HCT116 (cell line): ENCODE data around the gene ZDHHC3. TPM values are rescaled to one million over a fixed set of nuclear protein-coding genes. Genes with fewer than 3 reads are reported as not detected.

Experiments used
- ATAC-seq: fragments of 200-7000 bp; cut with Tn5 transposase; 2 replicates; pipeline ENCODE4 v1.9.1; 2020; ENCODE audit warnings: mild to moderate bottlenecking, moderate library complexity
- BruUV-seq: library from RNA; stranded (reverse); fragments of 400-500 nt; replicated peaks from 2 replicates; lab custom pipeline; 2021; lab: Mats Ljungman, UMichigan
- CTCF ChIA-PET: fragments of 300-600 bp; sonication (Branson Sonifier 250); formaldehyde crosslinking; loops from one replicate; lab custom pipeline; 2021; ENCODE audit warnings: antibody characterized with exemption; lab: Charles Lee
- POLR2A ChIA-PET: fragments of 300-600, 350-600 bp; sonication (Branson Sonifier 250); formaldehyde crosslinking; loops from one replicate; lab custom pipeline; 2021; ENCODE audit warnings: antibody characterized with exemption; lab: Charles Lee
- RAD21 ChIA-PET, 2 experiments: fragments of 300-600 bp; sonication (Branson Sonifier 250); formaldehyde crosslinking; loops; one replicate each; lab custom pipeline; 2023; ENCODE audit warnings: low total read pairs in 2 of 2; ENCODE audit not compliant: uncharacterized antibody in 2 of 2, unreplicated experiment in 2 of 2, low non-redundant PET in 1 of 2; lab: Charles Lee
- DNase-seq: peaks from one replicate; pipeline ENCODE4 v3.0.0-alpha.2; 2010; ENCODE audit warnings: low read depth, low spot score
- H2AFZ ChIP-seq: fragments of 200-600 bp; shearing (Covaris generic), sonication (generic); 2 replicates; pipeline ENCODE4 v1.6.1; 2017; ENCODE audit warnings: low read depth, mixed run types, mixed read lengths, antibody characterized with exemption, low read length; ENCODE audit not compliant: poor library complexity, severe bottlenecking
- H3K27ac ChIP-seq: 2 replicates; pipeline ENCODE4 v1.5.1; 2012; ENCODE audit warnings: low read depth, low read length
- H3K27me3 ChIP-seq: fragments of 200-600 bp; sonication (generic); 2 replicates; pipeline ENCODE4 v1.6.1; 2016; ENCODE audit warnings: mixed run types, low read length, mixed read lengths; ENCODE audit not compliant: insufficient read depth
- H3K36me3 ChIP-seq, 2 experiments: fragments of 200-500 bp in 1 of 2; fragments of 200-600 bp in 1 of 2; sonication (Bioruptor generic) in 1 of 2; sonication (generic) in 1 of 2; 2 replicates each; pipeline versions ENCODE4 v1.5.1 to v1.6.1; 2014 to 2016; ENCODE audit warnings: low read length in 2 of 2, inconsistent platforms in 1 of 2, mixed read lengths in 1 of 2, mixed run types in 1 of 2; ENCODE audit not compliant: insufficient read depth in 2 of 2, control insufficient read depth in 1 of 2
- H3K4me1 ChIP-seq, 2 experiments: fragments of 200-600 bp in 1 of 2; sonication (generic) in 1 of 2; 2 replicates each; pipeline versions ENCODE4 v1.5.1 to v1.6.1; 2012 to 2017; ENCODE audit warnings: low read length in 2 of 2, inconsistent platforms in 1 of 2, mild to moderate bottlenecking in 1 of 2, mixed read lengths in 1 of 2, mixed run types in 1 of 2, moderate library complexity in 1 of 2; ENCODE audit not compliant: insufficient read depth in 2 of 2, control insufficient read depth in 1 of 2
- H3K4me2 ChIP-seq: fragments of 200-600 bp; sonication (generic); 2 replicates; pipeline ENCODE4 v1.6.1; 2017; ENCODE audit warnings: mixed run types, low read length, mixed read lengths
- H3K4me3 ChIP-seq, 2 experiments: fragments of 200-600 bp in 1 of 2; sonication (generic) in 1 of 2; replicated peaks in 1 of 2; 2 replicates each; pipeline ENCODE4 v1.5.1; 2011 to 2016; ENCODE audit warnings: low read length in 2 of 2, control low read depth in 1 of 2, low read depth in 1 of 2, mild to moderate bottlenecking in 1 of 2, mixed read lengths in 1 of 2, mixed run types in 1 of 2
- H3K79me2 ChIP-seq: fragments of 200-600 bp; sonication (generic); 2 replicates; pipeline ENCODE4 v1.6.1; 2017; ENCODE audit warnings: mild to moderate bottlenecking, mixed run types, low read length, moderate library complexity, mixed read lengths; ENCODE audit not compliant: insufficient read depth
- H3K9ac ChIP-seq: fragments of 200-600 bp; sonication (generic); 2 replicates; pipeline ENCODE4 v1.6.1; 2016; ENCODE audit warnings: low read length, mixed read lengths
- H3K9me2 ChIP-seq: fragments of 200-600 bp; sonication (generic), shearing (Covaris generic); 2 replicates; pipeline ENCODE4 v1.6.1; 2017; ENCODE audit warnings: mixed run types, mild to moderate bottlenecking, moderate library complexity; ENCODE audit not compliant: insufficient read depth
- H3K9me3 ChIP-seq, 2 experiments: fragments of 200-500 bp in 1 of 2; fragments of 200-600 bp in 1 of 2; sonication (Bioruptor generic) in 1 of 2; sonication (generic) in 1 of 2; 2 replicates each; pipeline ENCODE4 v1.6.1; 2014 to 2017; ENCODE audit warnings: low read length in 2 of 2, mixed read lengths in 2 of 2, inconsistent platforms in 1 of 2, low read depth in 1 of 2, mild to moderate bottlenecking in 1 of 2, mixed run types in 1 of 2, moderate library complexity in 1 of 2; ENCODE audit not compliant: control insufficient read depth in 1 of 2, insufficient read depth in 1 of 2
- H4K20me1 ChIP-seq: fragments of 200-600 bp; sonication (generic), shearing (Covaris generic); 2 replicates; pipeline ENCODE4 v1.6.1; 2017; ENCODE audit warnings: mixed run types, mild to moderate bottlenecking, moderate library complexity; ENCODE audit not compliant: insufficient read depth
- ELF1 ChIP-seq: IDR thresholded peaks from 2 replicates; pipeline ENCODE4 v1.6.1; 2012; ENCODE audit warnings: low read depth, borderline replicate concordance
- EZH2 ChIP-seq: fragments of 200-600 bp; sonication (generic); IDR thresholded peaks from 2 replicates; pipeline ENCODE4 v1.6.1; 2017; ENCODE audit warnings: antibody characterized with exemption, mixed run types
- JUND ChIP-seq: IDR thresholded peaks from 2 replicates; pipeline ENCODE4 v1.6.1; 2012
- RAD21 ChIP-seq: IDR thresholded peaks from 2 replicates; pipeline ENCODE4 v1.6.1; 2012; ENCODE audit warnings: low read depth, mild to moderate bottlenecking
- SRF ChIP-seq: IDR thresholded peaks from 2 replicates; pipeline ENCODE4 v1.6.1; 2012; ENCODE audit warnings: low read depth
- TCF7L2 ChIP-seq: IDR thresholded peaks from 2 replicates; pipeline ENCODE4 v1.7.0; 2011; ENCODE audit warnings: borderline replicate concordance, inconsistent platforms; ENCODE audit not compliant: insufficient read depth, insufficient read length; ENCODE audit errors: extremely low read depth
- YY1 ChIP-seq: IDR thresholded peaks from 2 replicates; pipeline ENCODE4 v1.6.1; 2011; ENCODE audit warnings: low read length, low read depth, moderate library complexity, mild to moderate bottlenecking; ENCODE audit not compliant: insufficient replicate concordance; ENCODE audit errors: extremely low read depth
- intact Hi-C: fragments of 100-400 bp; cut with micrococcal nuclease; formaldehyde crosslinking; loops from 2 replicates; pipeline ENCODE4 v1.10.0; 2022
- total RNA-seq: library from RNA; stranded (reverse); gene quantifications from one replicate; pipeline ENCODE4 v1.2.1, GENCODE V29; 2021; ENCODE audit not compliant: unreplicated experiment
- TF ChIP-seq, protein P1 (sequence below): IDR thresholded peaks from 2 replicates; pipeline ENCODE4 v1.6.1; 2012
- TF ChIP-seq, protein P2 (sequence below): IDR thresholded peaks from 2 replicates; pipeline ENCODE4 v1.6.1; 2011; ENCODE audit warnings: mild to moderate bottlenecking, low read length, moderate library complexity; ENCODE audit not compliant: insufficient replicate concordance; ENCODE audit errors: extremely low read depth

ZDHHC3 gene
- total RNA-seq, 1 experiment from 2014 or later: 61.1 TPM

- no TSS peak for BruUV-seq
- no peaks in the 10 kb centered on the region for H3K9me2 ChIP-seq
- H3K9me3 ChIP-seq: no peaks in the 10 kb centered on the region
- no peak for DNase-seq
- no peak for ATAC-seq
- TF ChIP-seq YY1 (no peak), TCF7L2 (no peak), ELF1 (no peak), SRF (no peak), EZH2 (no peak), JUND (no peak), RAD21 (no peak)
- TF ChIP-seq, protein P1, sequence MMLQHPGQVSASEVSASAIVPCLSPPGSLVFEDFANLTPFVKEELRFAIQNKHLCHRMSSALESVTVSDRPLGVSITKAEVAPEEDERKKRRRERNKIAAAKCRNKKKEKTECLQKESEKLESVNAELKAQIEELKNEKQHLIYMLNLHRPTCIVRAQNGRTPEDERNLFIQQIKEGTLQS: no peak
- TF ChIP-seq, protein P2, sequence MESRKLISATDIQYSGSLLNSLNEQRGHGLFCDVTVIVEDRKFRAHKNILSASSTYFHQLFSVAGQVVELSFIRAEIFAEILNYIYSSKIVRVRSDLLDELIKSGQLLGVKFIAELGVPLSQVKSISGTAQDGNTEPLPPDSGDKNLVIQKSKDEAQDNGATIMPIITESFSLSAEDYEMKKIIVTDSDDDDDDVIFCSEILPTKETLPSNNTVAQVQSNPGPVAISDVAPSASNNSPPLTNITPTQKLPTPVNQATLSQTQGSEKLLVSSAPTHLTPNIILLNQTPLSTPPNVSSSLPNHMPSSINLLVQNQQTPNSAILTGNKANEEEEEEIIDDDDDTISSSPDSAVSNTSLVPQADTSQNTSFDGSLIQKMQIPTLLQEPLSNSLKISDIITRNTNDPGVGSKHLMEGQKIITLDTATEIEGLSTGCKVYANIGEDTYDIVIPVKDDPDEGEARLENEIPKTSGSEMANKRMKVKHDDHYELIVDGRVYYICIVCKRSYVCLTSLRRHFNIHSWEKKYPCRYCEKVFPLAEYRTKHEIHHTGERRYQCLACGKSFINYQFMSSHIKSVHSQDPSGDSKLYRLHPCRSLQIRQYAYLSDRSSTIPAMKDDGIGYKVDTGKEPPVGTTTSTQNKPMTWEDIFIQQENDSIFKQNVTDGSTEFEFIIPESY: no peak
- peaks cover 7% of the 10 kb centered on the region; the same call in 1 of the 2 replicates for H4K20me1 ChIP-seq
- H3K79me2 ChIP-seq: peaks cover 85% of the 10 kb centered on the region
- ChIA-PET RAD21 (no interaction called here), POLR2A (no interaction called here), CTCF (no interaction called here)
- no peak overlapping the region for H3K27ac ChIP-seq
- H3K27me3 ChIP-seq: no peaks in the 10 kb centered on the region
- no peak overlapping the region for H3K9ac ChIP-seq
- H3K4me3 ChIP-seq: no peak overlapping the region
- peaks cover 2 to 30% of the 10 kb centered on the region in 2 experiments; a peak in 2 of 4 replicates for H3K36me3 ChIP-seq
- peaks cover 16 to 30% of the 10 kb centered on the region in 2 experiments for H3K4me1 ChIP-seq
- intact Hi-C loops: loop anchor here (10.0 kb wide), 1 partner anchor 455 kb away; no protein-coding TSS in a partner anchor
- H3K4me2 ChIP-seq: no peak overlapping the region
- H2AFZ ChIP-seq: no peak overlapping the region
These were observed 13.8 kb upstream of the ZDHHC3 start for GRCh38 chr3:44989636-44990373.
